Measurements from ENCODE around the gene LAGE3.

The LAGE3 gene

DNA sequence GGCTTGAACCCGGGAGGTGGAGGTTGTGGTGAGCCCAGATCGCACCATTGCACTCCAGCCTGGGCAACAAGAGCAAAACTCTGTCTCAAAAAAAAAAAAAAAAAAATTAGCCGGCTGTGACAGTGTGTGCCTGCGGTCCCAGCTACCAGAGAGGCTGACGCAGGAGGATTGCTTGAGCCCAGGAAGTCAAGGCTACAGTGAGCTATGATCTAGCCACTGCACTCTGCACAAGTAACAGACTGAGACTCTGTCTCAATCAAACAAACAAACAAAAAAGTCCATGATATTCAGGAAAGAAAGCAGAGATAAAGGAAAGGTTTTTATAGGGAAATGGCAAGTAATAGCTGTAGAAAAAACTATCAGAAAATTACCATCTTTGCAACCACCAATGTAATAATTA is 2.1 kb upstream of the LAGE3 start:
- no peak for DNase-seq (ENCODE audit: extremely low spot score)
- ChIA-PET POLR2A (no interaction called here), CTCF (interaction anchor here (0.7 to 1.5 kb wide), 3 partner anchors 19 to 53 kb away, joined by 3 read pairs; no protein-coding TSS in a partner anchor)
- TF ChIP-seq, protein P1, sequence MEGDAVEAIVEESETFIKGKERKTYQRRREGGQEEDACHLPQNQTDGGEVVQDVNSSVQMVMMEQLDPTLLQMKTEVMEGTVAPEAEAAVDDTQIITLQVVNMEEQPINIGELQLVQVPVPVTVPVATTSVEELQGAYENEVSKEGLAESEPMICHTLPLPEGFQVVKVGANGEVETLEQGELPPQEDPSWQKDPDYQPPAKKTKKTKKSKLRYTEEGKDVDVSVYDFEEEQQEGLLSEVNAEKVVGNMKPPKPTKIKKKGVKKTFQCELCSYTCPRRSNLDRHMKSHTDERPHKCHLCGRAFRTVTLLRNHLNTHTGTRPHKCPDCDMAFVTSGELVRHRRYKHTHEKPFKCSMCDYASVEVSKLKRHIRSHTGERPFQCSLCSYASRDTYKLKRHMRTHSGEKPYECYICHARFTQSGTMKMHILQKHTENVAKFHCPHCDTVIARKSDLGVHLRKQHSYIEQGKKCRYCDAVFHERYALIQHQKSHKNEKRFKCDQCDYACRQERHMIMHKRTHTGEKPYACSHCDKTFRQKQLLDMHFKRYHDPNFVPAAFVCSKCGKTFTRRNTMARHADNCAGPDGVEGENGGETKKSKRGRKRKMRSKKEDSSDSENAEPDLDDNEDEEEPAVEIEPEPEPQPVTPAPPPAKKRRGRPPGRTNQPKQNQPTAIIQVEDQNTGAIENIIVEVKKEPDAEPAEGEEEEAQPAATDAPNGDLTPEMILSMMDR (IDR thresholded peaks at IDR 0.05; ENCODE audit: control extremely low read depth, extremely low read depth, low read depth, missing control alignments) = no peak

DNA sequence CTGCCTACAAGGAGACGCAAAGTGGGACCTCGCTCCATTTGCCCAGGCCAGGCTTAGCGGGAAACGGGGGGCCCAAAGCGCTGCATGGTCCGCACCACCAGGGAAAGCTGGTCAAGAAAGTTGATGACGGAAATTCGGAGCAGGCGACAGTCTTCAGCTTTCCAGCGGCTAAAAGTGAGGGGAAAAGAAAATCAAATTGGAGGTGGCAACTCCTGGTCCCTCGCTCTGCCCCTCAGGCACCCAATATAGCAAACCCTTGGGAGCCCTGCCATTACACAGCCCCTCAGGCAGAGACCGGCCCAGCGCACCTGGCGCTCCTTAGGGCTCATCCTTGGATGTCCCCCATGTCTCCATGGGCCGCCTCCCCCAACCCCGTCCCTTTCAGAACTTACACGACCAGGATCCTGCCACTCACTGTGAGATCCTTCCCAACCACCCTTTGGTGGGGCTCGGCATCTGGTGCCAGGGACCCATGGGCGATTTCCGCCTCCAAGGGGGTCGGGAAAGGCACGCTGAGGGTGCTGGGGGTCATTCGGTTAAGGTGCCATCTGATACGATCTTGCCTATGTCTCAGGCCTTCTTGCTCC is 1.1 kb downstream of the LAGE3 start:
- TF ChIP-seq, protein P1 (IDR thresholded peaks at IDR 0.05; ENCODE audit: control extremely low read depth, extremely low read depth, low read depth, missing control alignments) = no peak
- ChIA-PET CTCF (no interaction called here), POLR2A (interaction anchor here (1.0 kb wide), 1 partner anchor 13 kb away, joined by 5 read pairs; the partner anchor contains the start of gene SLC10A3)
- no peak for DNase-seq (ENCODE audit: extremely low spot score)

- no peak for DNase-seq (ENCODE audit: extremely low spot score)
- POLR2A ChIA-PET = interaction anchor here (0.7 kb wide), 1 partner anchor 74 kb away, joined by 4 read pairs; no protein-coding TSS in a partner anchor
- CTCF ChIA-PET = interaction anchor here (1.0 kb wide), 1 partner anchor 103 kb away, joined by 3 read pairs; no protein-coding TSS in a partner anchor
- TF ChIP-seq, protein P1 (IDR thresholded peaks at IDR 0.05; ENCODE audit: control extremely low read depth, extremely low read depth, low read depth, missing control alignments) = no peak
Observed at GRCh38 chrX:154476821-154477220, 2.3 kb downstream of the LAGE3 start.

DNA sequence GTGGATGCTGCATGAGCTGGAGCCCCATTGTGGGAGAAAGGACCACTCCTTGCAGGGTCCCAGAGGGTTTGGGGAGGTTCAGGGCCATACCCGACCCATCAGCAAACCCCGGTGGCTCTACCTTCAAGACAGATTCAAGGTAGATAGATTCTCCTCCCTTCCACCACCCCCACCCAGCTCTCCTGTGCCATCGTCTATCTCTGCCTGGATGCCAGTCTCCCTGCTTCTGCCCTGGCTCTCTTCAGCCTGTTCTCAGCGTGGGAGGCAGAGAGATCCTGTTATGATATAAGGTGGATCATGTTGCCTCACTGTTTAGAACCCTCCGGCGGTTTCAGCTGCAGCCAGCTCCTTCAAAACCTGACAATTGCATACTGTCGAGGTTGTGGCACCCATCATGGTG is 5.4 kb downstream of the LAGE3 start:
- DNase-seq (ENCODE audit: extremely low spot score) = no peak
- TF ChIP-seq, protein P1 (IDR thresholded peaks at IDR 0.05; ENCODE audit: control extremely low read depth, extremely low read depth, low read depth, missing control alignments) = no peak
- ChIA-PET CTCF (no interaction called here), POLR2A (no interaction called here)

DNA sequence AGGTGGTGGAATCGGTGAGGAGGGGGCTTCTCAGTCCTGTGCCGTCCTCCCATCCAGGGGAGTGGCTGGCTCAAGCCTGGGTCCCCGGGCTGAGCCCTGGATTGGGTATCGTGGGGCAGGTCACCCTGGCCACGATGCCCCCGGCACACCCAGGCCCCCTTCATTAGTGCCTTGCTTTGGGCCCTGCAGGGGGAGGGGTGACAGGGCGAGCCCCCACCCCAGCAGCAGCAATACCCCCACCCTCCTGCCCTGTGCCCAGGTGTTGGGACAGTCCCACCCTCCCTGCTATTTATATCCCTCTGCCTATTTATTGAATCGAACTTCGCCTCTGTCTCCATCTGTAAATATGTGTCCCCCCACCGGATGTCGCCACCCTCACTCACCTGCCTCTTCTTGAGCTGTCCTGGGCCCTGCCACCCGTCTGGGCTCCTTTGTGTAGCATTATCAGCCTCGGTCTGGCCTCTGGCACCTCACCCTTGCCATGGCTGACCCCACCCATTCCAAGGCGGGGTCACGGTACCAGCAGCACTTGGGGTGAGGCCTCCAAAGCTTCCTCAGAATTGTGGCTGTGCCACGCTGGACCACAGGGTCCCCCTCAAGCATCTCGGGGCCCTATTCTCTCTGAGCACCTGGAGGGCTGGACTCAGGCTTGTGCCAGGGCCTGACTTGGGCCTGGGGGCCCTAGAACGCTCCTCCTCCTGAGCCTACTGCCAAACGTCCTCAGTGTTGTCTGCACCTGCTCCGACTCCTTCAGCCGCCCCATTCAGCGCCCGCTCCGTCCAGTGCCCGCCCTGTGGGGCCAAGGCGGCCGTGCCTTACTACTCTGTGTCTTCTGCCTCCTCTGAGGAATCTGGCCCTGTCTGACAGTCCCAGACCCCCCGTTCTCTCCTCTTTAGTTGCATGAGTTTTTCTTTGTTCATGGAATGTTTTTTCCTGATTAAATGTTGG is 6.1 kb downstream of the LAGE3 start:
- DNase-seq (ENCODE audit: extremely low spot score) = no peak
- ChIA-PET CTCF (no interaction called here), POLR2A (no interaction called here)
- TF ChIP-seq, protein P1 (IDR thresholded peaks at IDR 0.05; ENCODE audit: control extremely low read depth, extremely low read depth, low read depth, missing control alignments) = no peak

- CTCF ChIA-PET = no interaction called here
- no peak for DNase-seq (ENCODE audit: extremely low spot score)
- POLR2A ChIA-PET = no interaction called here
- TF ChIP-seq, protein P1 (IDR thresholded peaks at IDR 0.05; ENCODE audit: control extremely low read depth, extremely low read depth, low read depth, missing control alignments) = no peak
Observed at GRCh38 chrX:154471839-154472684, 7.0 kb downstream of the LAGE3 start.
